GM11168 (cell line): Measurements from ENCODE around the gene ARRDC4.
"Not testable (repeated sequence)": the region's sequence is repeated elsewhere in the genome, so short reads cannot be mapped to it uniquely, and the experiment has no call there.

Experiments used
- in situ Hi-C: fragments of 300-500 bp; cut with MboI; formaldehyde crosslinking; loops from one replicate; pipeline ENCODE4 v1.12.0; 2022; ENCODE audit warnings: low sequenced_read_pairs; ENCODE audit not compliant: unreplicated experiment

The ARRDC4 gene

GRCh38 chr15:97963779-97964178 is 3.3 kb downstream of the ARRDC4 start:
- in situ Hi-C loops = no loop called here

- in situ Hi-C loops = no loop called here
Measured at GRCh38 chr15:97966246-97966645, 5.7 kb downstream of the ARRDC4 start.

- in situ Hi-C loops = no loop called here
Measured at GRCh38 chr15:97966924-97967620, 6.6 kb downstream of the ARRDC4 start.

DNA sequence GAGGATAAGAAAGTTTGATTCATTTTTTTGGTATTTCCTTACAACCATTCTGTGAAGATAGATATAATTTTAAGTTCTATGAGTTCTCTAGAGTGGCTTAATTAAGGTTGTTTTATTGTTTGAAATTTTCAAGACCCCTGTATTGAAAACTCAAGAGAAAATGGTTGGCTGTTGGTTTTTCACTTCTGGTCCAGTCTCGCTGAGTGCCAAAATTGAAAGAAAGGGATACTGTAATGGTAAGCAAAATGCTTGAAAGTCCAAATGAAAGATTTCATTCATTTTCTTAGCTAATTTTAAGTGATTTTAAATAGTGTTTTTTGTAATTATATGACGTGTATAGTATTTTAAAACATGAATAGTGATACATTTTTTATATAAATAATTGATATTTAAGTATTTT is 7.4 kb downstream of the ARRDC4 start:
- in situ Hi-C loops = no loop called here

DNA sequence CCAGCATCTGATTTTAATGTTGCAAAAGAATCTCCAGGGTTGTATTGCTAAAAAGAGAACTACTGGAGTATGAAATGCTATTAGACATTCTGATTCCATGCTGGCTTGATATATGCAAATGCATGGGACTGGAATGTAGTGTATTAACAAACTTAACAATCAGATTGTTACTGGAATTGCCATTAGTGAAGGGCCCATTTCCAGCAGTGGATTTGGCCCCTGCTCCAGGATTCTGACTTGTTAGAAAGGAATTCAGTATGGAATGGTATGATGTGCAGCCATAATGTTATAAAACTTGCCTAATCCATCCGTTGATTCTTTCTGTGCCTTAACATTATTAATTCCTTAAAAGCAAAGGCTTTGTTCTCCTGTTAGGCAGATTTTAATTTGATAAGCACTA is 7.9 kb downstream of the ARRDC4 start:
- in situ Hi-C loops = no loop called here

- in situ Hi-C loops = no loop called here
Measured at GRCh38 chr15:97972366-97972765, 11.9 kb downstream of the ARRDC4 start.

DNA sequence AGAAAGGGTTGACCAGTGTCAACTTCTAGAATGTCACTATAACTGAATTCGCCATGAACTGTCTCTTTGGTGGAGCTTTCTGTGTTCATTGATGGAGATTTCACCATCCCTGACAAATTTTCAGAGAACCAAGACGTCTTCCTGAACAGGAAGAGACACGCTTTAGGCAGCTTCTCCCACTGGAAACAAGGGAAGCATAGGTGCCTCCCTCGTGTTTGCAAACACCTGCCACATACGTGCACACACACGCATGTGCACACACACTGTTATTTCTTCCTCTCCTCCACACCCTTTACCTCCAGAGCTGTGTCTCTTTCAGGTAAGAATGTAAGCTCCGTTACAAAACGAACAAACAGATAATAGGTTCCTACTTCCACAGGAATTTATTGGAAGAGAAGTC is 15.6 kb downstream of the ARRDC4 start:
- in situ Hi-C loops = no loop called here

DNA sequence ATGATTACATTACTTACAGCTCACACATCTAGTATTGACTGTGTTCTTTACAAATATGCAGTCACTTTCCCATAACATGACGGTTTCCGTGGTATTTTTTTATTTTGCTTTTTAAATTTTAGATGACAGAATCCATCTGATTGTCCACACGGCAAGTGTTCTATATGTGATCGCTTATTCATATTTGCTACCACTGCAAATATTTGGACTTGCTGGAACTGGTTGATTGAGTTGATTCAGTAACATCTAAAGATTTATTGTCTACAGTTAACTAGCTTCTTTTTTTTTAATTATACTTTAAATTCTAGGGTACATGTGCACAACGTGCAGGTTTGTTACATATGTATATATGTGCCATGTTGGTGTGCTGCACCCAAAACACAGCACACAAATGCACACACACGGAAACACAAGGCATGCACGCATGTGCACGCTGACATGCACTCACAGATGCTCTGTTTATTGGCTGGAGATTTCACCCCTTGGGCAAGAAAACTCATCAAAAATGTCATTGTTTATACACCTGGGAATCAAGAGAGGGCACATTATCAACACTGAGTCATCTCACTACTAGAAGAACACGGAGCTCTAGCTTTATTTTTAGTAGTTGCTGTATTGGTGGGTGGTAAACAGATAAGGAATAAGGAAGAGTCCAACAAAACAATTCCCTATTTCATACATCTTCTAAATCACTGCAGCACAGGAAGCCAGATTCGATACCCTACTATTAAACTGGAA is 16.4 kb downstream of the ARRDC4 start:
- in situ Hi-C loops = no loop called here

GRCh38 chr15:97977734-97978133 is 17.2 kb downstream of the ARRDC4 start:
- in situ Hi-C loops = no loop called here

DNA sequence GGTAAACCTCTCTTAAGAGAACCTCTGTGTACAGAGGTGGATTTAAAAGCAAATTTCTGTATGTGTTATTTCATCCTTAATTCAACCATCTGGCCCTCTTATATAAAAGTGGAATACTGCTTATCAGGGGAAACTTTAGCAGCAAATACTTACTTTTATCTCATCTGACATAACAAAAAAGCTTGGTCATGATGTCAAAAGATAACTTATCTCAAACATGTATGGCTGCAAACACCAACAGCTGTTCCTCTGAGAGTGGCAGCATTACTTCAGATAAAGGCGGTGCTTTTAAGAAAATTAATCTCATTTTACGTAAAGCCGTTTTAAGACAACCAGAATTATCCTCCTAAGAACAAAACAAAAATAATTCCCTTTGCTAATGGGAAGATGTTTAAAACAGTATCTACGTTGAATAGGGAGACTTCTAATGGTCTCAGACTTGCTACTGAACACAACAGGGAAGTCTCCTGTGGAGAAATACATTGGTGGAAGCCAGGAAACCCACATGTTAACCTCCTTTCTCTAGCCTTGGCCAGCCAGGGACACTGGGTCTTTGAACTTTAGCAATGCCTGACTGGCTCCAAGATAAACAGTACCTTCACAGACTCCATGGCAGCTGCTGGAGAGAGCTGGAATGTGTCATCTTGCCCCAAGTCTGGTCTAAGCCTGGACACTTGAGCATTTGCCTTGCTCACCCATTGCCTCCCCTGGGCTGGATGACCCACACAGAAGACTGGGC is 18.1 kb downstream of the ARRDC4 start:
- in situ Hi-C loops = no loop called here

GRCh38 chr15:97979140-97979520 is 18.6 kb downstream of the ARRDC4 start:
- in situ Hi-C loops = no loop called here

- in situ Hi-C loops = no loop called here
Measured at GRCh38 chr15:97981058-97981457, 20.6 kb downstream of the ARRDC4 start.

- in situ Hi-C loops = no loop called here
Measured at GRCh38 chr15:97981758-97982157, 21.3 kb downstream of the ARRDC4 start.

DNA sequence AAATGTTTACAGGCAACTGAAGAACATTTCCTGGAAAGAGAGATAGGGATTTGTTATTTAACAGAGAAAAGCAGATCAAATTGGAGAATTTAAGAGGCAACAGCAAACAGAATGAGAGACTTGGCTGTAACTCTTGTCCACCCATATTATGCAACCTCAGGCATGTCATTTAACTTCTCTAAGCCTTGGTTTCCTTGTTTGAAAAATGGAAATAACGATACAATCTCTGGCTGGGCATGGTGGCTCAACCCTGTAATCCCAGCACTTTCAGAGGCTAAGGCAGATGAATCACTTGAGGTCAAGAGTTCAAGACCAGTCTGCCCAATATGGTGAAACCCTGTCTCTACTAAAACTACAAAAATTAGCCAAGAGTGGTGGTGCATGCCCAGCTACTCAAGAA is 23.7 kb downstream of the ARRDC4 start:
- in situ Hi-C loops = no loop called here

DNA sequence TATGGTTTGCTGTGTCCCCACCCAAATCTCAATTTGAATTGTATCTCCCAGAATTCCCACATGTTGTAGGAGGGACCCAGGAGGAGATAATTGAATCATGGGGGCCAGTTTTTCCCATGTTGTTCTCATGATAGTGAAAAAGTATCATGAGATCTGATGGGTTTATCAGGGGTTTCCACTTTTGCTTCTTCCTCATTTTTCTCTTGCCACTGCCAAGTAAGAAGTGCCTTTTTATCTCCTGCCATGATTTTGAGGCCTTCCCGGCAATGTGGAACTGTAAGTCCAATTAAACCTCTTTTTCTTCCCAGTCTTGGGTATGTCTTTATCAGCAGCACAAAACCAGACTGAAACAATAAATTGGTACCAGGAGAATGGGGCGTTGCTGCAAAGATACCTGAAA is 25.5 kb downstream of the ARRDC4 start:
- in situ Hi-C loops = not testable (repeated sequence)

DNA sequence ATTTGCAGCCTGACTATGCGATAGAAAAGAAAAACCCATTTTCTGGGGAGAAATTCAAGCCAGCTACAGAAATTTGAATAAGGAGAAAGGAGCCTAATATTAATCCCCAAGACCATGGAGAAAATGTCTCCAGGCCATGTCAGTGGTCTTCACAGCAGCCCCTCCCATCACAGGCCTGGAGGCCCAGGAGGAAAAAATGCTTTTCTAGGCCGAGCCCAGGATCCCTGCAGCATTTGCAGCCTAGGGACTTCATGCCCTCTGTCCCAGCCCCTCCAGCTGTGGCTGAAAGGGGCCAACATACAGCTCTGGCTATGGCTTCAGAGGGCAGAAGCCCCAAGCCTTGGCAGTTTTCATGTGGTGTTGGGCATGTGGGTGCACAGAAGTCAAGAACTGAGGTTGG is 26.3 kb downstream of the ARRDC4 start:
- in situ Hi-C loops = no loop called here

DNA sequence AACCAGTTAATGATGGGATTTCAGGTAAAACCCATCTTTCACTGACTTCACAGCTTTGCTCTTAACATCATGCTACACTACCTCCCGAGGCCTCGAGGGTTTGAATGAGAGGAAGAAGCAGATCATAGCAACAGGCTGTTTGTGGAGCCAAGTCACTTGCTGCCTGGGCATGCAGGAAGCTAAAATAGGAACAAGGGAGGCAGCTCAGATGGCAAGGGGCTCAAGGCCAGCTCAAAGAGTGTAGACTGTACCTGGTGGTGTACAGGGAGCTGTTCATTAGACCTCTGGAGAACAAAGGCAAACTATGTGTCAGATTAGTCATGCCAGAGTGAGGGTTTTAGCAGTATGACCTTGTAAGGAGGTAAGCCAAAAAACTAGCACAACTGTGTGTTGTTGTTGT is 28.8 kb downstream of the ARRDC4 start:
- in situ Hi-C loops = no loop called here

DNA sequence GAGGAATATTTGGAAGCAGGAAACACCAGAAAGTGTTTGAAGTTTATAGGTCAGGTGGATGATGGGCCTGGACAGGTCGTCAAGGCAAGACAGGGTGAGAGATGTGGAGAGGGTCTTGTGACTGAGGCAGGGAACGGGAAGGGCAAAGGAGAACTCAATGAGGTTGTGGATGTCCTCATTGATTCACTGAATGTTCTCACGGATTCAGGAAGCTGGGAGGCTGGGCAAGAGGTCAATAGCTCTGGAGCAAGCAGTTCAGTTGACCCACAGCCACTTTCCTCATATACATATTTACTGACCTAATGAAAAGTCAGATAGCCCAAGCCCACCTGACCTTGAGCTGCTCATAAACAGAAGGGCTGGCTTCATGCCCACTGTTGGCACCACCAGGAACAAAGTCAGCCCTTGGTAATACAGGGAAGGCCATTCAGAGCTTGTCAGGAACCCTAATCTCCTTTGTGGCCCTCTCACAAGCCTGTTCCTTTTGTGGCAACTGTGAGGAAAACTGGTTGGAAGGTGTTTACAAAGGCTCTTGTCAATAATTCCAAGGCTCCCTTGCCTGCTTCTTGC is 31.6 kb downstream of the ARRDC4 start:
- in situ Hi-C loops = no loop called here

DNA sequence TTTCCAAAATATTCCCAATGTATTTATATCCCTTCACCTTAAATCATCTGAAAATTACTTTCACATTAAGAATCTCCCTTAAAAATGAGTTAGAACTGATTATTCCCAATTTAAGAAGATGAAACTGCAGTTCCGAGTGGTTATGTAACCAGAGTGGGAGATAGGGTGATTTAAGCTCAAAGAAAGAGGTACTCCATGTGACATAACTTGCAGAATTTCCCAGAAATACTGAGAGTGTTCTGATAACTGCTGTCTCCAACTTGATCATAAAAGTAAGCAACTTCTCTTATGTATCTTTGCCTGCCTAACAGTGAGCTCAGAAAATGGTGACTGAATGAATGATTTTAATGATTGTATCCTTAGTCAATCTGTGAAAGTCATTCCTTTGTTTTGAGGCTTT is 32.3 kb downstream of the ARRDC4 start:
- in situ Hi-C loops = no loop called here

DNA sequence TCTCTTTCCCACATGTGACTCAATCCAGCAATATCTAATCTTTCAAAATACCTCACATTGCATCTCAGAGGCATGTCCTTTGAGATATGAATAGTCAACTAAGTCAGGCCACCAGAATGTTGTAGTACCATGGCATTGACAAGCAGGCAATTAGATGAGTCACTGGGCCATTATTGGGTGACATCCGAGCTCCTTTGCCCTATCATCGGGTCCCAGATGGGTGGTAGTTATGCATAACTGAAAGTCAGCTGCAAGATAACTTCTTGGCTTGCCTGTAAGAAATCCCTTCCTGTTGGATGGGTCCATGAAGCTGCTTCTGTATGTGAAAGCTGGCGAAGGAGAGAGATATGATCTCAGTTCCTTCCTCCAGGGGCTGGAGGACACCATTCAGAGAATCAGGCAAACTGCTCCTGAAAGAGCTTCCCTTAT is 32.8 kb downstream of the ARRDC4 start:
- in situ Hi-C loops = no loop called here

DNA sequence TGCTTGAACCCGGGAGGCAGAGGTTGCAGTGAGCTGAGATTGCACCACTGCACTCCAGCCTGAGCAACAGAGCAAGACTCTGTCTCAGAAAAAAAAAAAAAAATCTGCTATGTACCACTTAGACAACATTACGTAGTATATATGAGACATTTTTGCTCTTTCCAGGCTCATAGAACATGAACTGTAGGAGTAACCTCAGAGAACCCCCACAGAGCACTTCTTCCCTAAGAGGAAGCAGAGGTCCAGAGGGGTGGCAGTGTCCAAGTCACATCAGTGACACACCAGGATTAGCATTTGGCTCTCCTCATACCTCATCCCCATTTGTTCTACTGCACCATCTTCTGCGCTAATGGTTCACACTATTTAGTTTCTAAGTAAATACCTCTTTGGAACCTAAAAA is 33.7 kb downstream of the ARRDC4 start:
- in situ Hi-C loops = no loop called here
